ENCODE measurements around the gene ARHGAP18.
"Not testable (repeated sequence)": the region's sequence is repeated elsewhere in the genome, so short reads cannot be mapped to it uniquely, and the experiment has no call there.

ARHGAP18 gene

DNA sequence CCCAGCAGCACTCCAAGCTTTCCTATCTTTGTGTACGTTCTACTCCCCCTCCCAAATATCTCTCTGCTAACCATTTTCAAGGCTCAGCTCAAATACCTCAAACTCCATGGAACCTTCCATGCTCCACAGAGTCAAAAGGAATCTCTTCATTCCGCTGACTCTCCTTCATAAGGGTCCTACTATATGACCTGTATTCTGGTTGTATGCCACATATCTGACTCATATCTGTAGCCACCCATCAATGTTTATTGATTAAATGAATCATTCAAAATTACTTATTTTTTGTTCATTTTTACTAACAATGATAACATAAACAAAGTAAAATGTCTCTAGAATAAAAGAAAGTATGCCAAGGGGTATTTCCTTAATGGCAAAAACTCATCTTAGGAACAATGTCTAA is 123.2 kb downstream of the ARHGAP18 start:
- no peak for DNase-seq (ENCODE audit: low spot score)
- TF ChIP-seq, protein P1, sequence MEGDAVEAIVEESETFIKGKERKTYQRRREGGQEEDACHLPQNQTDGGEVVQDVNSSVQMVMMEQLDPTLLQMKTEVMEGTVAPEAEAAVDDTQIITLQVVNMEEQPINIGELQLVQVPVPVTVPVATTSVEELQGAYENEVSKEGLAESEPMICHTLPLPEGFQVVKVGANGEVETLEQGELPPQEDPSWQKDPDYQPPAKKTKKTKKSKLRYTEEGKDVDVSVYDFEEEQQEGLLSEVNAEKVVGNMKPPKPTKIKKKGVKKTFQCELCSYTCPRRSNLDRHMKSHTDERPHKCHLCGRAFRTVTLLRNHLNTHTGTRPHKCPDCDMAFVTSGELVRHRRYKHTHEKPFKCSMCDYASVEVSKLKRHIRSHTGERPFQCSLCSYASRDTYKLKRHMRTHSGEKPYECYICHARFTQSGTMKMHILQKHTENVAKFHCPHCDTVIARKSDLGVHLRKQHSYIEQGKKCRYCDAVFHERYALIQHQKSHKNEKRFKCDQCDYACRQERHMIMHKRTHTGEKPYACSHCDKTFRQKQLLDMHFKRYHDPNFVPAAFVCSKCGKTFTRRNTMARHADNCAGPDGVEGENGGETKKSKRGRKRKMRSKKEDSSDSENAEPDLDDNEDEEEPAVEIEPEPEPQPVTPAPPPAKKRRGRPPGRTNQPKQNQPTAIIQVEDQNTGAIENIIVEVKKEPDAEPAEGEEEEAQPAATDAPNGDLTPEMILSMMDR (IDR thresholded peaks at IDR 0.05; ENCODE audit: extremely low read depth, missing control alignments): no peak

DNA sequence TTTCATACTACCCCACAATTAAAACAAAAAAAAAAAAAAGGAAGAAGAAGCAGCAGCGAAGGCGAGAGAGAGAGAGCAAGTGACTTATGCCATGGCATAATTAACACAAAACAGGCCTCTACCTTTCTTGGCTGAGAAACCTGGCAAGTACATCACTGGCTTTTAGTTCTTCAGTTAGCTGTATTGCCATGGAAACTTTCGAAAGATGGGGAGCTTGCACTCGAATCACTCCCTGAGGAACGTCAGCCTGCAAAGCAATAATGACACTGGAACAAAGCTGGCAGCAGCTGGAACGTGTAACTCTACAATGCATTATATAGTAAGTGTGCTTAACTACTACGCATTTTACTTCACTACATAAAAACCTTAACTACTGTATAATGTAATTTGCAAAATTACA is 126.1 kb downstream of the ARHGAP18 start:
- no peak for DNase-seq (ENCODE audit: low spot score)
- TF ChIP-seq, protein P1 (IDR thresholded peaks at IDR 0.05; ENCODE audit: extremely low read depth, missing control alignments): no peak

DNA sequence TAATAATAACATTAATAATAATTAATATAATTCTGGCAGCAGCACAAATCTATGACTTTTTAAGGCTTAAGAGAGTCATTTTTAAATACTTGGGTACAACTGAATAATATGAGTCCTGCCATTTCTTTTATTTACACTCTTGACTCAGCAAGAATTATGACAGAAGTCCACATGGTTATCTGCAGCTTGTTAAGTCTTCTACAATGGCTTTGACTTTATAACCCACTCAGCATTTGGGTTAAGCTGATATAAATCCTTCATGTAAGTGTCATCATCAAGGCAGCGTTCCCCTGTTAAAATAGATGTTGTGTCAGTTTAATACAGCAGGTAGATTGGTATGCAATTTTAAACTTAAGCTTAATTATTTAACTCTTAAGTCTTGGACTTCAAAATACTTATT is 131.7 kb downstream of the ARHGAP18 start:
- TF ChIP-seq, protein P1 (IDR thresholded peaks at IDR 0.05; ENCODE audit: extremely low read depth, missing control alignments): no peak
- no peak for DNase-seq (ENCODE audit: low spot score)

DNA sequence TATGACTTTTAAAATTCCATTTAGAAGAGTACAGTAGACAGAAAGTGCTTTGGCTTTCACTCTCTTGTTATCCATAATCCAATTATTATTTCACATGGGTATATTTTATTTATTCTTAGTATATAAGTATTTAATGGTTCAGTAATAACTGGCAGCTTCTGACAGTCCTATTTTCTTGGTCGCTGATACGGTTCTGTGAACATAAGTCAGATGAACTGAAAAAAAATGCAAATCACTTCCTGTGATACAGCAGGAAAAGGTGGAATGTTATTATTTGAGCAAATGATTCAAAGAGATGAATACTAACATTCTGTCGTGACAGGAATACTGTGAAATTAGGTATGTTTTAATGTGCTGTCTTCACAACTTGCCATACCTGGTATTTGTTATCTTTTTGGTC is 132.3 kb downstream of the ARHGAP18 start:
- DNase-seq (ENCODE audit: low spot score): no peak
- TF ChIP-seq, protein P1 (IDR thresholded peaks at IDR 0.05; ENCODE audit: extremely low read depth, missing control alignments): no peak

DNA sequence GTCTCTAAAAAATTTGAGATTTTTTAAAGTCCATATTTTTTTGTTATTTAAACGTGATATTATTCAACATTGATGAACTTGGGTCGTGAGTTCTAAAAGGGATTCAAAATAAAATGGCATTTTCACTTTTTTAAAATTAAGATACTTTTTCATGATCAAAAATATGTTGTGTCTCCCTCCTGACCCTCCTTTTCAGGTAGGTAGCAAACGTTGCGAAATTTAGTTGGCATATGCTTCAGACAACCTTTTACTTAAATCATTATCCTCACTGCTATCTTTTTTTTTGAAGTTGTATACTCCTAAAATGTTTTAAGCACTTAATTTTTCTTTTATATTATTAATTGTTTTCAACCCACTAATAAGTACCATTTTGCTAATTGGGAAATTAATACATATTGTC is 133.5 kb downstream of the ARHGAP18 start:
- DNase-seq (ENCODE audit: low spot score): no peak

DNA sequence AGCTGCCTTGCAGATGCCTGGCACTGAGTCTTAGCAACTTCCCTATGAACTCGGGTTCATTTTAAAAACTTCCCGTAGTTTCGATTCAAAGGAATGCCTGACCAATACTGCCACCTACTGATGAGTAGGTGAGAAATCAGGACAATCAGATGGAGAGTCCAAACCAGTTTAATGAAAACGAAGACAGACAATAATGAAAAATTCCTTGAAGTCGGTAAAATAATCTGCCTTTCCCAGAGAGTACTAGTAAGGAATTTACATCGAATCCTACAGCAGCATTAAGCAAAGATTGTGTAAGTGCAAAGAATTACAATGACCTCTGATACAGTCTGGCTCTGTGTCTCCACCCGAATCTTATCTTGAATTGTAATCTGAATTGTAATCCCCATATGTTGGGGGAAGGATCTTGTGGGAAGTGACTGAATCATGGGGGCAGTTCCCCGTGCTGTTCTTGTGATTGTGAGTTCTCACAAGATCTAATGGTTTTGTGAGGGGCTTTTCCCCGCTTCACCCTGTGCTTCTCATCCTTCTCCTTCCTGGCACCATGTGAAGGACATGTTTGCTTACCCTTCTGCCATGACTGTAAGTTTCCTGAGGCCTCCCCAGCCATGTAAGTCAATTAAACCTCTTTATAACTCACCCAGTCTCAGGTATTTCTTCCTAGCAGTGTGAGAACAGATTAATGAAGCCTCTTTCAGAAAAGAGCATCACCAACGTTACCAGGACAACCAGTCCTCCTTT is 134.4 kb downstream of the ARHGAP18 start:
- TF ChIP-seq, protein P1 (IDR thresholded peaks at IDR 0.05; ENCODE audit: extremely low read depth, missing control alignments): no peak
- no peak for DNase-seq (ENCODE audit: low spot score)

More for the DNA sequence above, 133.5 kb downstream of the ARHGAP18 start:
- TF ChIP-seq, protein P1 (IDR thresholded peaks at IDR 0.05; ENCODE audit: extremely low read depth, missing control alignments): no peak

DNA sequence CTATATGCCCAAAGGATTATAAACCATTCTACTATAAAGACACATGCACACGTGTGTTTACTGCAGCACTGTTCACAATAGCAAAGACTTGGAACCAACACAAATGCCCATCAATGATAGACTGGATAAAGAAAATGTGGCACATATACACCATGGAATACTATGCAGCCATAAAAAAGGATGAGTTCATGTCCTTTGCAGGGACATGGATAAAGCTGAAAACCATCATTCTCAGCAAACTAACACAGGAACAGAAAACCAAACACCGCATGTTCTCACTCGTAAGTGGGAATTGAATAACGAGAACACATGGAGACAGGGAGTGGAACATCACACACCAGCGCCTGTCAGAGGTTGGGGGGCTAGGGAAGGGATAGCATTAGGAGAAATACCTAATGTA is 135.4 kb downstream of the ARHGAP18 start:
- not testable (repeated sequence) for DNase-seq (ENCODE audit: low spot score)

DNA sequence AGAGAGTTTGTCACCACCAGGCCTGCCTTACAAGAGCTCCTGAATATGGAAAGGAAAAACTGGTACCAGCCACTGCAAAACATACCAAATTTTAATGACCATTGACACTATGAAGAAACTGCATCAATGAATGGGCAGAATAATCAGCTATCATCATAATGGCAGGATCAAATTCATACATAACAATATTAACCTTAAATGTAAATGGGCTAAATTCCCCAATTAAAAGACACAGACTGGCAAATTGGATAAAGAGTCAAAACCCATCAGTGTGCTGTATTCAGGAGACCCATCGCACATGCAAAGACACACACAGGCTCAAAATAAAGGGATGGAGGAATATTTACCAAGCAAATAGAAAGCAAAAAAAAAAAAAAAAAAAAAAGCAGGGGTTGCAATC is 139.0 kb downstream of the ARHGAP18 start:
- not testable (repeated sequence) for DNase-seq (ENCODE audit: low spot score)
